ENCODE results near the gene ATP2C2.

DNA sequence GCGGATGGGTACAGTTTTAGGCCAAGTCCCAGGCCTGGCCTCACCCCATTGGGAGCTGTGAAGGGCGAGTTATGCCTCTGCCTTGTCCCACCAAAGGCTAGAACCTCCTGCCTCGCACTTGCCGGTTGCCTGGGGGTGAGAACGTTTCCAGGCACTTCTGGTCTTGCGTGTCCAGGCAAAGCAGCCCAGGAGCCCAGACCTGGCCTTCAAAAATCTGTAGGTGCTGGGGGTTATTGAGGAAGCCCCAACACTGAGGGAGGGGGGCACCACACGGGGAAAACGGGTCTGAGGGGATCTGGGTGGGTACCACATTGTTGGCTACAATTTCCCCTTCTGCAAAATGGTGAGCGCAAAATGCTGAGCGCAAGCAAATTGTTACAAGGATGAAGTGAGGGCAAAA is 12.2 kb upstream of the ATP2C2 start:
- TF ChIP-seq POLR2AphosphoS5 (IDR thresholded peaks at IDR 0.05; ENCODE audit: low read depth, low read length): no peak
- TF ChIP-seq POLR2A (IDR thresholded peaks at IDR 0.05; ENCODE audit: low read depth, low read length): no peak
- no peak for TF ChIP-seq TAF1 (IDR thresholded peaks at IDR 0.05; ENCODE audit: borderline replicate concordance, low read depth, low read length)

Data from GM12892 (cell line).